HG03159 (cell line): Measurements from ENCODE around the gene PPP2R3C.
"Not testable (repeated sequence)": the region's sequence is repeated elsewhere in the genome, so short reads cannot be mapped to it uniquely, and the experiment has no call there.

ENCODE experiments used
- ATAC-seq: cut with Tn5 transposase; IDR thresholded peaks from one replicate; pipeline ENCODE4 v1.9.1; 2021; ENCODE audit warnings: mild to moderate bottlenecking, moderate library complexity; ENCODE audit not compliant: unreplicated experiment

PPP2R3C gene

GRCh38 chr14:35133542-35134328, 11.9 kb upstream of the PPP2R3C start:
- ATAC-seq = no peak

DNA sequence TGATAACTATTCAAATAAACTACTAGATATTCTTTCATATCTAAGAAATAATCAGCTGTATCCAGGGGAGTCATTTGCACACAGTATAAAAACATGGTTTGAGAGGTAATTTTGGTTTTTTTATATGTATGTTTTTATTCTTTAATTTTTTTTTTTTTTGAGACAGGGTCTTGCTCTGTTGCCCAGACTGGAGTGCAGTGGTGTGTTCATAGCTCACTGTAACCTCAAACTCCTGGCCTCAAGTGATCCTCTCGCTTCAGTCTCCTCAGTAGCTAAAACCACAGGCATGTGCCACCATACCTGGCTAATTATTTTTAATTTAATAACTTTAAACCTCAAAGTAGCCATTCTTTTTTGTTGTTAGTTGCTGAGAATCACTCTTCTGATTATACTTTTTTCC, 2.3 kb upstream of the PPP2R3C start:
- no peak for ATAC-seq

GRCh38 chr14:35123388-35123703, 1.6 kb upstream of the PPP2R3C start:
- ATAC-seq = no peak

DNA sequence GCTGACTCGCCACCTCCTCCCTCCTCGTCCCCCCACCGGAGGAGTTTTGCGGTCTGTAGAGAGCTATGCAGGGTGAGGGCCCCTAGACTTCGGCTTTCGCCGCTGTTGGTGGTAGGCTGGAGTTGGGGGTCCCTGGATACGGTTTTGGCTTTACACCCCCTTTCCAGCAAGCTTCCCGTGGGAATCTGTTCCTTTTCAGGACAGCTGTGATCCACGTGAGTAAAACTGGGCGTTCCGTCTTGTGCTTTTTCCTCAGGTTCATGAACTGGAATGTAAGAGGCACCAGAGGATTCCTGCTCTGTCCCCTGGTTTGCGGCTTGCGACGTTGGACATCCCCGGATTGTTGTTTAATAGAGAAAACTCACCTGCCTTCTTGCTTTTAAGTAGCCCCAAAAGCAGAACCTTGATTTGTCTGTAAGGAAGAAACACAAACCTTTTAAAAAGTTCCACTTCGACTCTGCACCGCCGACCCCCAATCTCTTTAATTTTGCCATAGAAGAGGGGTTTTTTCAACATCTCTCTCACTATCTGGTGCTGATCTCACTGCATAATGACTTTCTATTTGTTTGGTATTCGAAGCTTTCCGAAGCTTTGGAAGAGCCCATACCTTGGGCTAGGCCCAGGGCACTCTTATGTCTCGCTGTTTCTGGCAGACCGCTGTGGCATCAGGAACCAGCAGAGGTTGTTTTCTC, 1.1 kb upstream of the PPP2R3C start:
- ATAC-seq = no peak

GRCh38 chr14:35121026-35121886, 534 bp downstream of the PPP2R3C start:
- ATAC-seq = peak; percentile 4

GRCh38 chr14:35117112-35117511, 4.7 kb downstream of the PPP2R3C start:
- no peak for ATAC-seq

DNA sequence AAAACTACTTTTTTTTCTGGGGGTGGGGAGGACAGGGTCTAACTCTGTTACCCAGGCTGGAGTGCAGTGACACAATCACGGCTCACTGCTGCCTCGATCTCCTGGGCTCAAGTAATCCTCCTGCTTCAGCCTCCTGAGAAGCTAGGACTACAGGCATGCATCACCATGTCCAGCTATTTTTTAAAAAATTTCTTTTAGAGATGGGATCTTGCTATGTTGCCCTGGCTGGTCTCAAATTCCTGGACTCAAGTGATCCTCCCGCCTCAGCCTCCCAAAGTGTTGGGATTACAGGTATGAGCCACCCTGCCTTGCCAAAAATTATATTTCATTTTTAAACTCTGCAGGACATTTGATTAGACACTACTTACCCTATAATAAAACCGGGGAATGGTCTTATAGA, 5.5 kb downstream of the PPP2R3C start:
- no peak for ATAC-seq

DNA sequence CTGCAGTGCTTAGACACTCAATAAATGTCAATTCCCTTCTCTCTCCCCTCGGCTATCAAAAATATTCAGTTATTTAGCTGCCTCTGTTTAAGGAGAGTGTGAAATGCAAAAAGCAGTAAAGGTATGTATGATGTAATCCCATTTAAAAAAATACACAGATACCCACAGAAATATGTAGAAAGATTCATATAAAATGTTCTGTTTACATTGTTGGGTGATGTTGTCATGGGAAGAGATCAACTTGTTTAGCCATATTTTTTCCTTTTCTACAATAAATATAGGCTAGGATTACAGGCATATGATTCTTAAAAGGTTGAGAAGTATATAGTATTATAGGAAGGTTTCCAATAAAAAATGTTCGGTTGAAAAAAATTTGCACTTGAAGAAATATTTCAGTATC, 7.8 kb downstream of the PPP2R3C start:
- no peak for ATAC-seq

GRCh38 chr14:35113308-35113950, 8.4 kb downstream of the PPP2R3C start:
- ATAC-seq = no peak

DNA sequence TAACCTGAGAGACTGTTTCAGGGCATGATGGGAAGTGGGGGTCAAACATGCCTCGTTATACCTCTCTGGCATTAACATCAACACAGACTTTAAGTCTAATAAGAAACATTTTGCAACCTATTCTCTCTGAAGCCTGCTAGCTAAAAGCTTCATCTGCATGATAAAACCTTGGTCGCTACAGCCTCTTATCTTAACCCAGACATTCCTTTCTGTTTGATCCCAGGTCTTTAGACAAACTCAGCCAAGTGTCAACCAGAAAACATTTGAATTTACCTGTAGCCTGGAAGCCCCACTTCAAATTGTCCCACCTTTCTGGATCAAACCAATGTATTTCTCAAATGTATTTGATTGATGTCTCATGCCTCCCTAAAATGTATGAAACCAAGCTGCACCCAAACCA, 9.1 kb downstream of the PPP2R3C start:
- no peak for ATAC-seq

GRCh38 chr14:35107866-35108265, 13.9 kb downstream of the PPP2R3C start:
- ATAC-seq = no peak

DNA sequence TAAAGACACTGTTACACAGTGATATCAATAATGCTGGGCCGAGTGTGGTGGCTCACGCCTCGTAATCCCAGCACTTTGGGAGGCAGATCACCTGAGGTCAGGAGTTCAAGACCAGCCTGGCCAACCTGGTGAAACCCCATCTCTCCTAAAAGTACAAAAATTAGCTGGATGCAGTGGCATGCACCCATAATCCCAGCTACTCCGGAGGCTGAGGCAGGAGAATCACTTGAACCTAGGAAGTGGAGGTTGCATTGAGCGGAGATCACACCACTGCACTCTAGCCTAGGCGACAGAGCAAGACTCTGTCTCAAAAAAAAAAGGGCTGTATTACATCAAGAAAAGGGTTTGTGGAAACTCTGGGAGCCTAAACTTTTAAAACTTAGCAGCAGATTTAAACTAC, 27.1 kb downstream of the PPP2R3C start:
- ATAC-seq = not testable (repeated sequence)

DNA sequence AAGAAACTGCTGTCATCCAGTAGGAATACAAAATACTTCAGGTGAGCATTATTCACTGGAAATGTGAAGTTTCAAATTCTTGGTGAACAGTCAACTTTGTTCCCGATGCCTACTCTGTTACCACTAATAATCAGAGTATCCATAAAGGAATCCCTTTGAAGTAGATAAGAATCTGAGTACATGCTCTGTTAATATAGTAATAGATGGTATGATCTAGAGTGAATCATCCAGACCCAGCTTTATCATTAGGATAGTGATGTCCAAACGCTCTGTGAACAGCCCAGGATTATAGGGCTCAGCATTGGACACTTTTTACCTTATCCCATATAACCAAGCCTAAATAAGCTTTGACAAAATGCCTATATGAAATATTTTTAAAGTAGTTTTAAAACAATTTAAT, 33.3 kb downstream of the PPP2R3C start:
- no peak for ATAC-seq

DNA sequence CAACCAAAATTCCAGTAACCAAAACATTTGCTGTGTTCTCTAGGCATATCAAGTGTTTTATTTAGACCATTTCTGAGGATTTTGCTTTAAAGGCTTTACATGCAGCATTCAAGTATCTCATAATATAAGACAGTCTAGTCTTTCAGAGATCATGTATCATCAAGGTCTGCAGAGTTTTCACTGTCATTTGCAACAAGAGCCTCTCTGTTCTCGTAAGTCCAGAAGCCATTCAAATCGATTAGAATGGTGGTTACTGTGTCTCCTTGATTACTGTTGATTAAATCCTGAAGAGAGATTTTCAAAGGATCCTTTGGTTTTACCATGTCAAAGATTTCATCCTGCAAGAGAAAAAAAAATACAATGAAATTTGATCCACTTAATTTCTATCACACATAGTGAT, 36.3 kb downstream of the PPP2R3C start:
- no peak for ATAC-seq

DNA sequence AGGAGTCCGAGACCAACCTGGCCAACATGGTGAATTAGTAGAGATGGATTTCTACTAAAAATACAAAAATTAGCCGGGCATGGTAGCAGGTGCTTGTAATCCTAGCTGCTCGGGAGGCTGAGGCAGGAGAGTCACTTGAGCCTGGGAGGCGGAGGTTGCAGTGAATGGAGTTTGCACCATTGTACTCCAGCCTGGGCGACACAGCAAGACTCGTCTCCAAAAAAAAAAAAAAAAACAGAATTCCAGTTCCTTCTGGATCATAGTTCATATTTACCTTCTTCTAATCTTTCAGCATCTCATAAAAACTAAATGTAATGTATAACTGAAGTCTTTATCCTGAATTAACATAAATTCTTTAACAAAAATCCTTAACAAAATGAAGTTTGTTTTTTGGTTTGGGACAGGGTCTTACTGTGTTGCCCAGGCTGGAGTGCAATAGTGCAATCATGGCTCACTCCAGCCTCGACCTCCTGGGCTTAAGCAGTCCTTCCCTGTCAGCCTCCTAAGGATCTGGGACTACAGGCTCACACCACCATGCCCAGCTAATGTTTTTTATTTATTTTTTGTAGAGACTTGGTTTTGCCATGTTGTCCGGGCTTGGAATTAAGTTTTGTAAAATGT, 38.1 kb downstream of the PPP2R3C start:
- no peak for ATAC-seq

DNA sequence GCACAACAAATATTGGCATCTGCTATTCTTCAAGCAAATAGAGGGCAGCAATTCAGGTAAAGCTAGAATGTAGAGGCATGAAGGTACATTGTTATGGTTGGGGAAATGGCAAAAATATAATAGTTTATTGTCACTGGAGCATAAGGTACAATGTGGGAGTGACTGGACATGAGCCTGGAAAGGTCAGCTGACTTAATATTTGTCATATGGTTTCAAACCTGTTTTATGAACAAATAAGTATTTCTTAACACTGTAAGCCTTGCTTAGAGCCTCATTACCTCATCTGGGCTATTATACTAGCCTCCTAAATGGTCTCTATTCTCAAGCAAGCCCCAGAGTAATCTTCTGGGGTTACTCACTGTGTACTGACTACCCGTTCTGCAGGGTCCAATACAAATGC, 42.0 kb downstream of the PPP2R3C start:
- no peak for ATAC-seq

DNA sequence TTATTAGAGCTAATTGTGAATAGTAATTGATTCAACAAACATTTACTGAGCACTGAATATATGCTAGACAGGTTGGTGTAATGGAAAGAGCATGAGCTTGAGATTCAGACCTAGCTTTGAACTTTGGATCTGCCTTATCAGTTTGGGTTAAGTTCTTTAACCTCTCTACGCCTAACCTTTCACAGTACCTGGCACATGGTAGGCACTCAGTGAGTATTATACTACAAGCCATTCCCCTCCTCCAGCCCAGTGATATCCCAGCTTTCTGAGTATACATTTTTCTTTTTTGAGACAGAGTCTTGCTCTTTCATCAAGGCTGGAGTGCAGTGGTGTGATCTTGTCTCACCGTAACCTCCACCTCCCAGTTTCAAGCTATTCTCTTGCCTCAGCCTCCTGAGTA, 43.7 kb downstream of the PPP2R3C start:
- no peak for ATAC-seq

- ATAC-seq = no peak
These were observed 48.3 kb downstream of the PPP2R3C start for GRCh38 chr14:35073486-35073885.

DNA sequence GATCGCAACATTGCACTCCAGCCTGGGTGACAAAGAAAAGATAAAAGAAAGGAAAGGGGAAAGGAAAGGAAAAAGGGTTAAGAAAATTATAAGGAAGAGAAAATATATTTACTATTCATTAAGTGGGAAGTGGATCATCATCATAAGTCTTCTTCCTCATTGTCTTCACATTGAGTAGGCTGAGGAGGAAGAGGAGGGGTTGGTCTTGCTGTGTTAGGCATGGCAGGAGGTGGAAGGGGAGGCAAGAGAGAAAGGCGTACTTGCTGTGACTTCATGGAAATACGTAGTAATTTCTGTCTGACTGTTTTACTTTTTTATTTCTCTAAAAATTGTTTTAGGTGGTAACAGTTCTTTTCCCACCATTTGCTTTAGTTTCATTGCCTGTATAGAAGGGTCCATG, 49.6 kb downstream of the PPP2R3C start:
- ATAC-seq = no peak

GRCh38 chr14:35068238-35069012, 53.4 kb downstream of the PPP2R3C start:
- ATAC-seq = no peak
